Effector memory CD8-positive, alpha-beta T cell (primary cell): ENCODE measurements around the gene CMKLR1.

Source experiments
- ATAC-seq: fragments of 150-1000 bp; cut with Tn5 transposase; replicated peaks from 2 replicates; pipeline ENCODE4 v1.10.0; 2021; ENCODE audit warnings: mild to moderate bottlenecking, moderate library complexity
- DNase-seq, 3 experiments: peaks; one replicate each; pipeline ENCODE4 v3.0.0; 2021
- H3K27ac Mint-ChIP-seq, 2 donors: one replicate each; pipeline ENCODE4 v1.8.0; 2022; ENCODE audit warnings: mild to moderate bottlenecking in 2 of 2, mixed read lengths in 2 of 2, moderate library complexity in 2 of 2
- H3K27me3 Mint-ChIP-seq, 2 donors: one replicate each; pipeline ENCODE4 v1.8.0; 2022; ENCODE audit warnings: mixed read lengths in 2 of 2
- H3K36me3 Mint-ChIP-seq: one replicate; pipeline ENCODE4 v1.8.0; 2022; ENCODE audit warnings: mild to moderate bottlenecking, moderate library complexity, mixed read lengths; ENCODE audit not compliant: insufficient read depth
- H3K4me1 Mint-ChIP-seq, 2 donors: one replicate each; pipeline ENCODE4 v1.8.0; 2022; ENCODE audit warnings: low read depth in 2 of 2, mixed read lengths in 2 of 2
- H3K4me3 Mint-ChIP-seq, 2 donors: one replicate each; pipeline ENCODE4 v1.8.0; 2022; ENCODE audit warnings: mild to moderate bottlenecking in 2 of 2, mixed read lengths in 2 of 2, moderate library complexity in 2 of 2
- H3K9me3 Mint-ChIP-seq, 2 donors: one replicate each; pipeline ENCODE4 v1.8.0; 2022; ENCODE audit warnings: mixed read lengths in 2 of 2

CMKLR1 gene

GRCh38 chr12:108371801-108372344, 32.8 kb upstream of the CMKLR1 start:
- ATAC-seq (no peak), DNase-seq (no peak)
- Mint-ChIP-seq H3K9me3 (peaks cover 7 to 8% of the 10 kb centered on the region in 2 donors), H3K36me3 (no peaks in the 10 kb centered on the region), H3K27ac (no peak overlapping the region), H3K4me1 (no peaks in the 10 kb centered on the region), H3K27me3 (peaks cover 0 to 24% of the 10 kb centered on the region in 2 donors), H3K4me3 (no peak overlapping the region)

GRCh38 chr12:108370415-108370814, 31.3 kb upstream of the CMKLR1 start:
- H3K36me3 Mint-ChIP-seq = no peaks in the 10 kb centered on the region
- peaks cover 7 to 8% of the 10 kb centered on the region in 2 donors for H3K9me3 Mint-ChIP-seq
- DNase-seq = no peak
- peaks cover 0 to 23% of the 10 kb centered on the region in 2 donors for H3K27me3 Mint-ChIP-seq
- H3K4me3 Mint-ChIP-seq = no peak overlapping the region
- H3K27ac Mint-ChIP-seq = no peak overlapping the region
- H3K4me1 Mint-ChIP-seq = no peaks in the 10 kb centered on the region
- no peak for ATAC-seq

GRCh38 chr12:108369736-108370396, 30.8 kb upstream of the CMKLR1 start:
- Mint-ChIP-seq H3K27me3 (peaks cover 0 to 23% of the 10 kb centered on the region in 2 donors), H3K4me3 (no peak overlapping the region), H3K36me3 (no peaks in the 10 kb centered on the region), H3K9me3 (peaks cover 7 to 8% of the 10 kb centered on the region in 2 donors), H3K27ac (no peak overlapping the region), H3K4me1 (no peaks in the 10 kb centered on the region)
- ATAC-seq (no peak), DNase-seq (no peak)

GRCh38 chr12:108368089-108368488, 29.0 kb upstream of the CMKLR1 start:
- Mint-ChIP-seq H3K4me1 (peaks cover 2 to 7% of the 10 kb centered on the region in 2 donors), H3K9me3 (peaks cover 3 to 16% of the 10 kb centered on the region in 2 donors), H3K27me3 (peaks cover 0 to 23% of the 10 kb centered on the region in 2 donors), H3K4me3 (no peak overlapping the region), H3K36me3 (no peaks in the 10 kb centered on the region), H3K27ac (no peak overlapping the region)
- ATAC-seq (no peak), DNase-seq (no peak)

- Mint-ChIP-seq H3K4me3 (no peak overlapping the region), H3K4me1 (peaks cover 2 to 13% of the 10 kb centered on the region in 2 donors), H3K27ac (no peak overlapping the region), H3K9me3 (peaks cover 0 to 14% of the 10 kb centered on the region in 2 donors), H3K36me3 (no peaks in the 10 kb centered on the region), H3K27me3 (peaks cover 0 to 18% of the 10 kb centered on the region in 2 donors)
- DNase-seq (no peak), ATAC-seq (no peak)
Measured at GRCh38 chr12:108367436-108367835, 28.3 kb upstream of the CMKLR1 start.

- H3K4me3 Mint-ChIP-seq = no peak overlapping the region
- ATAC-seq (no peak), DNase-seq (no peak)
- H3K27me3 Mint-ChIP-seq = peaks cover 0 to 13% of the 10 kb centered on the region in 2 donors
- H3K27ac Mint-ChIP-seq = no peak overlapping the region
- peaks cover 2 to 13% of the 10 kb centered on the region in 2 donors for H3K4me1 Mint-ChIP-seq
- H3K9me3 Mint-ChIP-seq = peaks cover 0 to 11% of the 10 kb centered on the region in 2 donors
- H3K36me3 Mint-ChIP-seq = no peaks in the 10 kb centered on the region
Measured at GRCh38 chr12:108365324-108365723, 26.2 kb upstream of the CMKLR1 start.

- H3K27me3 Mint-ChIP-seq = peaks cover 0 to 17% of the 10 kb centered on the region in 2 donors
- H3K36me3 Mint-ChIP-seq = no peaks in the 10 kb centered on the region
- no peak overlapping the region for H3K27ac Mint-ChIP-seq
- H3K9me3 Mint-ChIP-seq = peaks cover 0 to 11% of the 10 kb centered on the region in 2 donors
- peaks cover 2 to 13% of the 10 kb centered on the region in 2 donors for H3K4me1 Mint-ChIP-seq
- DNase-seq (no peak), ATAC-seq (no peak)
- H3K4me3 Mint-ChIP-seq = no peak overlapping the region
Measured at GRCh38 chr12:108364879-108365278, 25.8 kb upstream of the CMKLR1 start.

- H3K4me3 Mint-ChIP-seq = no peak overlapping the region
- DNase-seq (no peak), ATAC-seq (no peak)
- peak overlapping the region; percentile 24 to 51 for H3K27ac Mint-ChIP-seq
- H3K36me3 Mint-ChIP-seq = no peaks in the 10 kb centered on the region
- H3K4me1 Mint-ChIP-seq = peaks cover 2 to 13% of the 10 kb centered on the region in 2 donors
- H3K9me3 Mint-ChIP-seq = peaks cover 0 to 11% of the 10 kb centered on the region in 2 donors
- H3K27me3 Mint-ChIP-seq = peaks cover 3 to 23% of the 10 kb centered on the region in 2 donors
Measured at GRCh38 chr12:108363565-108363964, 24.5 kb upstream of the CMKLR1 start.

GRCh38 chr12:108363165-108363564, 24.1 kb upstream of the CMKLR1 start:
- Mint-ChIP-seq H3K27ac (peak overlapping the region; percentile 24 to 51), H3K9me3 (peaks cover 0 to 11% of the 10 kb centered on the region in 2 donors), H3K4me3 (no peak overlapping the region), H3K36me3 (no peaks in the 10 kb centered on the region), H3K27me3 (peaks cover 7 to 27% of the 10 kb centered on the region in 2 donors), H3K4me1 (peaks cover 2 to 13% of the 10 kb centered on the region in 2 donors)
- no peak for DNase-seq
- ATAC-seq = no peak

GRCh38 chr12:108361606-108362005, 22.5 kb upstream of the CMKLR1 start:
- DNase-seq = no peak
- Mint-ChIP-seq H3K4me1 (peaks cover 2 to 13% of the 10 kb centered on the region in 2 donors), H3K27me3 (peaks cover 9 to 40% of the 10 kb centered on the region in 2 donors), H3K27ac (peak overlapping the region in 1 of 2 donors; percentile 36), H3K9me3 (peaks cover 0 to 11% of the 10 kb centered on the region in 2 donors), H3K36me3 (no peaks in the 10 kb centered on the region), H3K4me3 (no peak overlapping the region)
- ATAC-seq = no peak

- ATAC-seq = no peak
- Mint-ChIP-seq H3K27me3 (peaks cover 9 to 44% of the 10 kb centered on the region in 2 donors), H3K27ac (no peak overlapping the region), H3K9me3 (peaks cover 0 to 11% of the 10 kb centered on the region in 2 donors), H3K4me1 (peaks cover 2 to 13% of the 10 kb centered on the region in 2 donors), H3K36me3 (no peaks in the 10 kb centered on the region), H3K4me3 (no peak overlapping the region)
- DNase-seq = no peak
Measured at GRCh38 chr12:108360487-108360886, 21.4 kb upstream of the CMKLR1 start.

GRCh38 chr12:108360057-108360456, 20.9 kb upstream of the CMKLR1 start:
- H3K27me3 Mint-ChIP-seq = peaks cover 9 to 48% of the 10 kb centered on the region in 2 donors
- DNase-seq (no peak), ATAC-seq (no peak)
- peaks cover 2 to 13% of the 10 kb centered on the region in 2 donors for H3K4me1 Mint-ChIP-seq
- H3K9me3 Mint-ChIP-seq = peaks cover 0 to 11% of the 10 kb centered on the region in 2 donors
- no peak overlapping the region for H3K27ac Mint-ChIP-seq
- H3K4me3 Mint-ChIP-seq = no peak overlapping the region
- H3K36me3 Mint-ChIP-seq = no peaks in the 10 kb centered on the region

- no peak for DNase-seq
- Mint-ChIP-seq H3K36me3 (no peaks in the 10 kb centered on the region), H3K27ac (no peak overlapping the region), H3K9me3 (peaks cover 0 to 7% of the 10 kb centered on the region in 2 donors), H3K27me3 (peaks cover 9 to 48% of the 10 kb centered on the region in 2 donors), H3K4me3 (no peak overlapping the region), H3K4me1 (peaks cover 2 to 11% of the 10 kb centered on the region in 2 donors)
- ATAC-seq = no peak
Measured at GRCh38 chr12:108358580-108358965, 19.5 kb upstream of the CMKLR1 start.
